GM12873 (cell line): ENCODE results near the gene TSC22D4.
A peak's percentile ranks its signal among the peaks of the same experiment; 100 is the strongest.

Source experiments
- TF ChIP-seq, protein P1 (sequence below): IDR thresholded peaks from 2 replicates; pipeline ENCODE4 v1.5.1; 2012; ENCODE audit warnings: low read depth, mild to moderate bottlenecking, moderate library complexity, low read length, control low read depth; ENCODE audit not compliant: insufficient read depth; ENCODE audit errors: missing control alignments

Gene TSC22D4

DNA sequence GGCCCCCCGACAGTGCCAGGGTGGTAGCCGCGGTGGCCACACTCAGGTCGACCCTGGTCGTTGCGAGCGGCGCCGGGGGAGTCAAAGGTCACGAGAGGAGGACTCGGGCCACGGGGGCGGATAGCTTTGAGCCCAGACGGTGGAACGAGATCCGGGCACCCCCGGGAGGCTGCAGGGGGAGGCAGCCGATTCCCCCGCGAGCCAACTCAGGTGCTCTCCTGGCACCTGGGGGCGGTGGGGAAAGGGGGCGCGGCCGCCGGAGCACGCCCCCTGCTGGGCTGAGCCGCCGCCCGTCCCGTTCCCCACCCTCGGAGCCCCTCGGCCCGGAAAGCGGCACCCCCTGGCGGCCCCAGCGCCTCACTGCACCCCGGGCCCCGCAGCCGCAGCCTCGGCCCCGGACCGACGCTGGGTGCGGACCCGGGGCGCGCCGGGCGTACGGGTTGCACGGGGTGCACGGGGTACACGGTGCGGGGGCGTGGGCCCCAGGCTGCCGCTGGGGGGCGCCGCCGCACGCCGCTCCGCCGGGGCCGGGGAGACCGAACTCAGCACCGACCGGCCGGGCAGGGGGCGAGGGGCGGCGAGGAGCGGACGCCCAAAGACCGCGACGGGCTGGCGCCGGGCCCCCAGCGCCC, 4.2 kb upstream of the TSC22D4 start:
- TF ChIP-seq, protein P1, sequence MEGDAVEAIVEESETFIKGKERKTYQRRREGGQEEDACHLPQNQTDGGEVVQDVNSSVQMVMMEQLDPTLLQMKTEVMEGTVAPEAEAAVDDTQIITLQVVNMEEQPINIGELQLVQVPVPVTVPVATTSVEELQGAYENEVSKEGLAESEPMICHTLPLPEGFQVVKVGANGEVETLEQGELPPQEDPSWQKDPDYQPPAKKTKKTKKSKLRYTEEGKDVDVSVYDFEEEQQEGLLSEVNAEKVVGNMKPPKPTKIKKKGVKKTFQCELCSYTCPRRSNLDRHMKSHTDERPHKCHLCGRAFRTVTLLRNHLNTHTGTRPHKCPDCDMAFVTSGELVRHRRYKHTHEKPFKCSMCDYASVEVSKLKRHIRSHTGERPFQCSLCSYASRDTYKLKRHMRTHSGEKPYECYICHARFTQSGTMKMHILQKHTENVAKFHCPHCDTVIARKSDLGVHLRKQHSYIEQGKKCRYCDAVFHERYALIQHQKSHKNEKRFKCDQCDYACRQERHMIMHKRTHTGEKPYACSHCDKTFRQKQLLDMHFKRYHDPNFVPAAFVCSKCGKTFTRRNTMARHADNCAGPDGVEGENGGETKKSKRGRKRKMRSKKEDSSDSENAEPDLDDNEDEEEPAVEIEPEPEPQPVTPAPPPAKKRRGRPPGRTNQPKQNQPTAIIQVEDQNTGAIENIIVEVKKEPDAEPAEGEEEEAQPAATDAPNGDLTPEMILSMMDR = peak; percentile 84

DNA sequence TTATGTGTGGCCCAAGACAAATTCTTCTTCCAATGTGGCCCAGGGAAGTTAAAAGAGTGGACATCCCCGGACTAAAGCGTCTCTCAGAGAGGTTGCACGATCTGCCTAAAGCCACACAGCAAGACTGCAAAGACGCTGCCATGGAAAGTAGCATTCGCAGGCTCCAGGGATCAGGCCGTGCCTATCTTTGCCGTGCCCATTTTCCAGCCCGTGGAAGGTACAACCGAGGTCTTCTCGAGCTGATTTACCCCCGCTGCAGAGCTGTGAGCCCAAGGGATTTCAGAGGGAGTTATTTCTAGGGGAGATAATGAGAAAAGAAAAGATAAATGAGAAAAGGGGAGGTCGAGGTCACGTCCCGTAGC, 3.7 kb upstream of the TSC22D4 start:
- TF ChIP-seq, protein P1 = no peak

DNA sequence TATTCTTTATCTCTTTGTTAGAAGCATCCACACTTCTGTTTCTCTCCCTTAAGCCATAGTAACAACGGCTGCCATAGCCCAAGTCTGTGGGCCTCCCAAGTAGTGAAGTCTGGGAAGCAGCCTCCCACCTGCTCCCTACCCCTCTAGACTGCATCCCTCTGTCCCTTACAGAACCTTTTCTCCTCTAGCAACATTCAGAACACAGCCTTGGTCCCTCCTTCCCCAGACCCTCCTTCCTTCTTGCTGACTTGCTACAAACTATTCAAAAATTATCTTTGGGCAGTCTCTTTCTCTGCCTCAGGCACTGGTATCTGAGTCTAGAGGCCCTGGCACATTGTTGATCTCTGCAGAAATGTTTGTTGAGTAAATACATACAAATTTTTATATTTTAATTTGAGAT, 2.5 kb upstream of the TSC22D4 start:
- TF ChIP-seq, protein P1 = no peak

DNA sequence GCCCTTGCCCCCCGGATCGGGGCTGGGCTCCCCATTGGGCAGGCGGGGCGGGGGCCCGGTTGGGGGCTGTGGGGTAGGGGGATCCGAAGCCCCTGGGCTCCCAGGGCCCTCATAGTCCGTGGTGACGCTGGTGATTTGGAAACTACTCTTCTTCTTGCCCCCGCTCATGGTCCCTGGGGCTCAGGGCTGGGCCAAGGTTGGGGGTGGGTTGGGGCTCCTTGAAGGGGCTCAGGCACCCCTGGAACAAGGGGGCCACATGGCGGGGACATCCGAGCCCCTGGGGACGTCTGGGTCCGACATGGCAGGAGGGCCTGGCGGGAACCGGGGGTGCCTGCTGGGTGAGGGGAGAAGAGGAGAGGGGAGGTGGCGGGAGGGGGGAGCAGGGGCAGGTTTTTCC, 1.1 kb downstream of the TSC22D4 start:
- TF ChIP-seq, protein P1 = no peak

DNA sequence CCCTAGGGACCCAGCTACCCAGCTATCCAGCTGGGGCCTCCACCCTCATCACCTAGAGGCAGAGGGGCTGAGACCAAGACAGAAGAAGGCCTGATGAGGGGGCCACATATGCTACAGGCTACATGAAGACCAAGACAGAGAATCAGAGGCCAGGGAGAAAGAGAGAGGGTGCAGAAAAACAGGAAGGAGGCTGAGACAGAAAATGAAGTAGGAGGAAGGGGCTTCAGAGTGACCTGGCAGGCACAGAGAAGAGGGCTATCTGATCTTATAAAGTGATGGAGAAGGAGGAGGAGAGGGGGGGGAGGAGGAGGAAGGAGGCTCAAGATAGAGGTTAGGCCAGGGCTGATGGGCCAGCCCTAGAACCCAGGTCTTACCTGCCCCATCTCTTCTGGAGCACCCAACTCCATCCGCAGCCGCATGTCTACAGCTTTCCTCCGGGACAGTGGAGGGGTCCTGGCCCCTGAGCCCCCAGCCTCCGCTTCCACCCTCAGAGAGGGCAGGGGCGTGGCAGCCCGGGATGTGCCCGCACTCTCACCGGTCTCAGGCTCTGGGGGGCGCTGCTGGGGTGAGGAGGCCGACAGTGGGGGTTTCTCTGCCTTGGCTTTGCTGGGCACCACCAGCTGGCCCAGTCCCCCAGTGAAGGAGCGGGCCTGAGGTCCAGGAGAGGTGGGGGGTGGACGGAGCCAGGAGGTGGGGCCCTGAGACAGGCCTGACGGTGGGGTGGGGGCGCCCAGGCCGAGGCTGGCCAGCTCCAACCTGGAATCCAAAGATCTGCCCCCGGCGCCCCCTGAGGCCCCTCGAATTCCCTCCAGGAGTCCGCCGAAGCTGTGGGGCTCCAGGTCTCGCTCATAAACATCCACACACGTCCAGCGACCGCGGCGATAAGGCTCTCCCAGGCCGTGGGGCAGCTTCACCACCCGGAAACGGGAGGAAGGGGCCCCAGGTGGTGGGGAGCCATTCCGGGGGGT, 1.8 kb downstream of the TSC22D4 start:
- TF ChIP-seq, protein P1 = peak; percentile 56

DNA sequence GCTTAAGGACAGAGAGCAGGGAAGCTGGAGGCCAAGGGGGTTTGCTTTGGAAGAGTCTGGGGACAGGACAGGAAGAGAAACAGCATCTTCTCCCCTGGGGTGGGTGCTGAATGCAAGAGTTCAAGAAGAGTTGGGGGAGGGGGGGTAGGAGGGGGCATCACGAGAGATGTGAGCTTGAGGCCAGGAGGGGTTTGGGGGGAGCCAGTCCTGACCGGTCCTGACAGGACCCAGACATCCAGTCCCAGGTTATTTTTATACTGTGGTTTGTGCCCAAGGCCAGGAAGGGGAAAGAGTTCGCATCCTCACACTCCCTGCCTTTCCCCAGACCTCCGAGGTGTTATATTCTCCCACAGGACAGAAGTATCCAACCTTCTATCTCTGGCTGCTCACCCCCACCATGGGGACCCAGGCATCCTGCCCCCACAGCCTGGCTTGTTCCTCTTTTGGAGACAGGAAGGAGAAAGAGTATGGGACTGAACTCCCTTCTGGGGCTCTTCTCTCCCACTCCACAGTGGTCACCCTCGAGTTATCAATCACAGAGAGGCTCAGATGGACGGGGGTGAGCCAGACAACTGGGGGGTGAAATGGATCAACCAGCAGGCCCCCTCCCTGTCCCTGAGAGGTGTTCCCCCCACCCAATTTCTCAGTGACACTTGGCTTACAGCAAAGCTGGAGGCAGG, 2.8 kb downstream of the TSC22D4 start:
- TF ChIP-seq, protein P1 = no peak

DNA sequence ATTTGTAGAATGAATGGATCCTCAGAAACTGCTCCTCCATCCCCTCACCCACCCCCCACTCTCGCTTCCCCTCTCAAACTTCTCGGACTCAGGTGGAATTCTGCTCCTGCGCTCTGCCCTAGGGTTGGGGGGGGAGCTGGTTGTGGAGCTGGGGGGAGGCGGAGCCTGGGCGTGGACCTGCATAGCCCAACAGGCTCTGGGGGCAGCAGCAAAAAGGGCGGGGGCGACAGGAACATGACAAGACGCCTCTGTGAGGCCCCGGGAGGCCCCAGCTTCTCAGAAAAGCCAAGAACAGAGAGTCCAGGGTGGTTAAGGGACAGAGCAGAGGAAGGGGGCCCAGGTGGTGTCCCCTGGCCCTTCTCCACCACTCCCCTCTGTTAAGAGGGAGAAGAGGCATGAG, 3.5 kb downstream of the TSC22D4 start:
- TF ChIP-seq, protein P1 = no peak
